ENCODE measurements around the gene ERFE.

Gene ERFE

GRCh38 chr2:238161291-238162051 lies 2.7 kb downstream of the ERFE start:
- H4K20me1 ChIP-seq, result 0 out of 2 replicates have a peak, but pooled peaks cover 6% of the 10 kb centered on the region
- H3K27me3 ChIP-seq, result peaks cover 10% of the 10 kb centered on the region; the same call in 1 of the 2 replicates

GRCh38 chr2:238162251-238162845 lies 3.6 kb downstream of the ERFE start:
- no peak overlapping the region for H3K27ac ChIP-seq
- no peak overlapping the region for H3K9ac ChIP-seq
- H3K4me2 ChIP-seq, result no peak overlapping the region
- peaks cover 35% of the 10 kb centered on the region for H3K4me1 ChIP-seq
- no peak for TF ChIP-seq Cebpa-rat (IDR thresholded peaks at IDR 0.05)
- H3K27me3 ChIP-seq, result peaks cover 10% of the 10 kb centered on the region; the same call in 1 of the 2 replicates
- H4K20me1 ChIP-seq, result 0 out of 2 replicates have a peak, but pooled peaks cover 6% of the 10 kb centered on the region
- peaks cover 15% of the 10 kb centered on the region for H3K36me3 ChIP-seq
- H3K4me3 ChIP-seq, result no peak overlapping the region
- H3K9me3 ChIP-seq, result no peaks in the 10 kb centered on the region

More at GRCh38 chr2:238161291-238162051, 2.7 kb downstream of the ERFE start:
- peaks cover 6% of the 10 kb centered on the region; the same call in 1 of the 2 replicates for H3K36me3 ChIP-seq
- H3K4me2 ChIP-seq, result peak overlapping the region; percentile 99
- H3K9ac ChIP-seq, result peak overlapping the region; percentile 45; the same call in 1 of the 2 replicates
- no peak overlapping the region for H3K4me3 ChIP-seq
- H3K9me3 ChIP-seq, result no peaks in the 10 kb centered on the region
- H3K27ac ChIP-seq, result no peak overlapping the region
- TF ChIP-seq Cebpa-rat (IDR thresholded peaks at IDR 0.05), result no peak
- peaks cover 35% of the 10 kb centered on the region for H3K4me1 ChIP-seq

- no peak overlapping the region for H3K4me3 ChIP-seq
- no peak overlapping the region for H3K27ac ChIP-seq
These were observed 4.2 kb downstream of the ERFE start for GRCh38 chr2:238162846-238163441.

GRCh38 chr2:238163481-238164198 lies 4.9 kb downstream of the ERFE start:
- peaks cover 28% of the 10 kb centered on the region for H3K36me3 ChIP-seq
- peaks cover 35% of the 10 kb centered on the region for H3K4me1 ChIP-seq
- H3K4me2 ChIP-seq, result no peak overlapping the region
- H3K27ac ChIP-seq, result no peak overlapping the region
- no peak overlapping the region for H3K9ac ChIP-seq
- no peak for TF ChIP-seq Cebpa-rat (IDR thresholded peaks at IDR 0.05)
- no peaks in the 10 kb centered on the region for H3K9me3 ChIP-seq
- peaks cover 10% of the 10 kb centered on the region; the same call in 1 of the 2 replicates for H3K27me3 ChIP-seq
- 0 out of 2 replicates have a peak, but pooled peaks cover 9% of the 10 kb centered on the region for H4K20me1 ChIP-seq
- H3K4me3 ChIP-seq, result no peak overlapping the region

More at GRCh38 chr2:238162846-238163441, 4.2 kb downstream of the ERFE start:
- Histone ChIP-seq H3K27me3 (peaks cover 10% of the 10 kb centered on the region; the same call in 1 of the 2 replicates), H3K9me3 (no peaks in the 10 kb centered on the region), H4K20me1 (0 out of 2 replicates have a peak, but pooled peaks cover 6% of the 10 kb centered on the region), H3K36me3 (peaks cover 21% of the 10 kb centered on the region), H3K4me2 (no peak overlapping the region), H3K9ac (no peak overlapping the region), H3K4me1 (peaks cover 35% of the 10 kb centered on the region)
- no peak for TF ChIP-seq Cebpa-rat (IDR thresholded peaks at IDR 0.05)

GRCh38 chr2:238164906-238165287 lies 6.1 kb downstream of the ERFE start:
- Histone ChIP-seq H3K27me3 (peaks cover under 1% of the 10 kb centered on the region; the same call in 1 of the 2 replicates), H4K20me1 (0 out of 2 replicates have a peak, but pooled peaks cover 12% of the 10 kb centered on the region), H3K4me3 (no peak overlapping the region), H3K36me3 (peaks cover 41% of the 10 kb centered on the region), H3K9ac (no peak overlapping the region), H3K9me3 (no peaks in the 10 kb centered on the region), H3K4me2 (no peak overlapping the region), H3K27ac (no peak overlapping the region), H3K4me1 (peaks cover 37% of the 10 kb centered on the region)
- no peak for TF ChIP-seq Cebpa-rat (IDR thresholded peaks at IDR 0.05)

GRCh38 chr2:238165288-238165921 lies 6.6 kb downstream of the ERFE start:
- TF ChIP-seq Cebpa-rat (IDR thresholded peaks at IDR 0.05), result no peak
- Histone ChIP-seq H3K27me3 (no peaks in the 10 kb centered on the region), H3K36me3 (peaks cover 46% of the 10 kb centered on the region), H3K4me1 (peaks cover 37% of the 10 kb centered on the region), H3K27ac (no peak overlapping the region), H3K4me3 (no peak overlapping the region), H3K4me2 (no peak overlapping the region), H4K20me1 (0 out of 2 replicates have a peak, but pooled peaks cover 11% of the 10 kb centered on the region), H3K9me3 (no peaks in the 10 kb centered on the region), H3K9ac (no peak overlapping the region)

GRCh38 chr2:238166391-238167343 lies 7.9 kb downstream of the ERFE start:
- Histone ChIP-seq H3K27me3 (no peaks in the 10 kb centered on the region), H3K4me1 (peaks cover 29% of the 10 kb centered on the region), H3K36me3 (peaks cover 58% of the 10 kb centered on the region), H3K4me2 (no peak overlapping the region), H3K4me3 (no peak overlapping the region), H3K9me3 (no peaks in the 10 kb centered on the region), H3K9ac (no peak overlapping the region), H4K20me1 (0 out of 2 replicates have a peak, but pooled peaks cover 11% of the 10 kb centered on the region), H3K27ac (no peak overlapping the region)
- no peak for TF ChIP-seq Cebpa-rat (IDR thresholded peaks at IDR 0.05)

- TF ChIP-seq Cebpa-rat (IDR thresholded peaks at IDR 0.05), result no peak
- no peaks in the 10 kb centered on the region for H3K27me3 ChIP-seq
- H3K4me1 ChIP-seq, result peaks cover 25% of the 10 kb centered on the region
- no peak overlapping the region for H3K27ac ChIP-seq
- H3K36me3 ChIP-seq, result peaks cover 64% of the 10 kb centered on the region
- no peak overlapping the region for H3K4me3 ChIP-seq
- H3K4me2 ChIP-seq, result no peak overlapping the region
- no peak overlapping the region for H3K9ac ChIP-seq
- H4K20me1 ChIP-seq, result 0 out of 2 replicates have a peak, but pooled peaks cover 11% of the 10 kb centered on the region
- no peaks in the 10 kb centered on the region for H3K9me3 ChIP-seq
These were observed 8.6 kb downstream of the ERFE start for GRCh38 chr2:238167344-238167715.

Data from BLaER1 (cell line).